HEK293 (cell line): Measurements from ENCODE around the gene WAPL.
"Not testable (repeated sequence)": the region's sequence is repeated elsewhere in the genome, so short reads cannot be mapped to it uniquely, and the experiment has no call there.

Experiments
- CTCF ChIA-PET: fragments of 350-600 bp; formaldehyde crosslinking; extraction: SDS; loops from one replicate; lab custom pipeline; 2021; ENCODE audit warnings: antibody characterized with exemption; lab: Yijun Ruan, JAX
- POLR2A ChIA-PET: fragments of 300-600 bp; formaldehyde crosslinking; extraction: SDS; loops from one replicate; lab custom pipeline; 2020; ENCODE audit warnings: antibody characterized with exemption, inconsistent platforms; lab: Yijun Ruan, JAX
- H3K27ac ChIP-seq: fragments of 200-500 bp; sonication (Bioruptor generic); 2 replicates; pipeline ENCODE4 v1.5.1; 2014; ENCODE audit warnings: low read depth, low read length, control low read depth, inconsistent platforms; ENCODE audit errors: extremely low read depth
- H3K36me3 ChIP-seq, 2 experiments: fragments of 200-500 bp in 1 of 2; sonication (Bioruptor generic) in 1 of 2; 1 replicate in 1 of 2; 2 replicates in 1 of 2; pipeline ENCODE4 v1.5.1; 2014 to 2017; ENCODE audit warnings: inconsistent platforms in 2 of 2, low read length in 2 of 2; ENCODE audit not compliant: control insufficient read depth in 2 of 2, insufficient read depth in 1 of 2
- H3K4me1 ChIP-seq: fragments of 200-500 bp; sonication (Bioruptor generic); 2 replicates; pipeline ENCODE4 v1.5.1; 2014; ENCODE audit warnings: mild to moderate bottlenecking, low read length, inconsistent platforms; ENCODE audit not compliant: control insufficient read depth, insufficient read depth
- H3K4me3 ChIP-seq: 2 replicates; pipeline ENCODE4 v1.5.1; 2011; ENCODE audit warnings: low read depth, mild to moderate bottlenecking, control low read depth, low read length, moderate library complexity
- H3K9me3 ChIP-seq: fragments of 200-500 bp; sonication (Bioruptor generic); 2 replicates; pipeline ENCODE4 v1.5.1; 2014; ENCODE audit warnings: low read depth, low read length, inconsistent platforms; ENCODE audit not compliant: control insufficient read depth, insufficient read depth
- PRDM10 ChIP-seq: fragments of 450-650 bp; formaldehyde crosslinking; IDR thresholded peaks from 2 replicates; pipeline ENCODE4 v1.5.1; 2016; ENCODE audit warnings: missing biosample characterization, missing genetic modification characterization
- SP7 ChIP-seq: fragments of 450-650 bp; formaldehyde crosslinking; IDR thresholded peaks from 2 replicates; pipeline ENCODE4 v1.5.1; 2016; ENCODE audit warnings: missing biosample characterization, missing genetic modification characterization
- WT1 ChIP-seq: fragments of 450-650 bp; formaldehyde crosslinking; IDR thresholded peaks from 2 replicates; pipeline ENCODE4 v1.5.1; 2016; ENCODE audit warnings: missing biosample characterization, missing genetic modification characterization
- ZBTB8A ChIP-seq: fragments of 450-650 bp; formaldehyde crosslinking; IDR thresholded peaks from 2 replicates; pipeline ENCODE4 v1.5.1; 2016; ENCODE audit warnings: missing biosample characterization, missing genetic modification characterization
- ZFP69B ChIP-seq: fragments of 450-650 bp; formaldehyde crosslinking; IDR thresholded peaks from 2 replicates; pipeline ENCODE4 v1.5.1; 2016; ENCODE audit warnings: missing biosample characterization, missing genetic modification characterization
- ZNF18 ChIP-seq: fragments of 450-650 bp; formaldehyde crosslinking; IDR thresholded peaks from 2 replicates; pipeline ENCODE4 v1.5.1; 2016; ENCODE audit warnings: missing biosample characterization, missing genetic modification characterization
- ZNF223 ChIP-seq: fragments of 450-650 bp; formaldehyde crosslinking; IDR thresholded peaks from 2 replicates; pipeline ENCODE4 v1.5.1; 2016; ENCODE audit warnings: missing biosample characterization, missing genetic modification characterization
- ZNF24 ChIP-seq: fragments of 450-650 bp; formaldehyde crosslinking; IDR thresholded peaks from 2 replicates; pipeline ENCODE4 v1.5.1; 2016; ENCODE audit warnings: missing biosample characterization, missing genetic modification characterization
- ZNF362 ChIP-seq: fragments of 450-650 bp; formaldehyde crosslinking; IDR thresholded peaks from 2 replicates; pipeline ENCODE4 v1.5.1; 2016; ENCODE audit warnings: missing biosample characterization, missing genetic modification characterization
- ZNF398 ChIP-seq: fragments of 450-650 bp; formaldehyde crosslinking; IDR thresholded peaks from 2 replicates; pipeline ENCODE4 v1.5.1; 2017; ENCODE audit warnings: missing biosample characterization, missing genetic modification characterization
- ZNF692 ChIP-seq: fragments of 450-650 bp; formaldehyde crosslinking; IDR thresholded peaks from 2 replicates; pipeline ENCODE4 v1.5.1; 2016; ENCODE audit warnings: missing biosample characterization, missing genetic modification characterization
- ZNF707 ChIP-seq: fragments of 450-650 bp; formaldehyde crosslinking; IDR thresholded peaks from 2 replicates; pipeline ENCODE4 v1.5.1; 2016; ENCODE audit warnings: missing biosample characterization, missing genetic modification characterization

Gene WAPL

GRCh38 chr10:86525713-86526112, 4.1 kb upstream of the WAPL start:
- not testable (repeated sequence) for H3K9me3 ChIP-seq, H3K36me3 ChIP-seq, H3K4me3 ChIP-seq, H3K27ac ChIP-seq
- H3K4me1 ChIP-seq: peaks cover 18% of the 10 kb centered on the region
- CTCF ChIA-PET: interaction anchor here (0.7 to 1.0 kb wide), 2 partner anchors 146 to 168 kb away, joined by 3 to 4 read pairs; no protein-coding TSS in a partner anchor
- POLR2A ChIA-PET: interaction anchor here (0.6 kb wide), 2 partner anchors 9 to 19 kb away, joined by 3 to 4 read pairs; no protein-coding TSS in a partner anchor
- TF ChIP-seq ZNF362: peak; percentile 94; the same call in 1 of the 2 replicates

GRCh38 chr10:86524225-86524962, 2.8 kb upstream of the WAPL start:
- TF ChIP-seq ZNF18 (tag by site-specific recombination) (no peak), PRDM10 (tag by site-specific recombination) (peak; percentile 87), ZNF398 (tag by site-specific recombination) (peak; percentile 29; the same call in 1 of the 2 replicates), ZFP69B (tag by site-specific recombination) (0 out of 2 replicates have a peak, but pooled peaks have one; percentile 15), ZNF692 (tag by site-specific recombination) (peak; percentile 73; the same call in 1 of the 2 replicates)
- TF ChIP-seq, all 188 proteins: peak for 4
- H3K27ac ChIP-seq: no peak overlapping the region
- CTCF ChIA-PET: interaction anchor here (0.9 to 1.2 kb wide), 2 partner anchors 8 to 61 kb away, joined by 4 read pairs; no protein-coding TSS in a partner anchor

GRCh38 chr10:86523348-86523747, 1.8 kb upstream of the WAPL start:
- CTCF ChIA-PET: interaction anchor here (0.6 to 0.9 kb wide), 2 partner anchors 9 to 17 kb away, joined by 3 to 4 read pairs; no protein-coding TSS in a partner anchor
- Histone ChIP-seq H3K27ac (no peak overlapping the region), H3K36me3 (peaks cover 0 to 3% of the 10 kb centered on the region in 2 experiments; a peak in 1 of 3 replicates), H3K4me1 (peaks cover 18% of the 10 kb centered on the region), H3K9me3 (no peaks in the 10 kb centered on the region), H3K4me3 (no peak overlapping the region)
- POLR2A ChIA-PET: no interaction called here
- 0 out of 2 replicates have a peak, but pooled peaks have one; percentile 10 for TF ChIP-seq ZNF24 (tag by site-specific recombination)
- TF ChIP-seq ZNF223: no peak
- TF ChIP-seq ZBTB8A (tag by site-specific recombination): peak; percentile 52
- TF ChIP-seq SP7: peak; percentile 72
- TF ChIP-seq WT1 (tag by site-specific recombination): no peak
- no peak for TF ChIP-seq ZNF707 (tag by site-specific recombination)

More at GRCh38 chr10:86524225-86524962, 2.8 kb upstream of the WAPL start:
- H3K4me3 ChIP-seq: no peak overlapping the region
- POLR2A ChIA-PET: no interaction called here
- H3K36me3 ChIP-seq: peaks cover 0 to 2% of the 10 kb centered on the region in 2 experiments; a peak in 1 of 3 replicates
- peaks cover 18% of the 10 kb centered on the region for H3K4me1 ChIP-seq
- H3K9me3 ChIP-seq: no peaks in the 10 kb centered on the region
